ENCODE data around the gene PLD6.
"Not testable (repeated sequence)": the region's sequence is repeated elsewhere in the genome, so short reads cannot be mapped to it uniquely, and the experiment has no call there.

The PLD6 gene

GRCh38 chr17:17161121-17161520 lies 45.0 kb downstream of the PLD6 start:
- TF ChIP-seq MYC (IDR thresholded peaks at IDR 0.05; ENCODE audit: low read depth, low read length) (no peak), CTCF (IDR thresholded peaks at IDR 0.05; ENCODE audit: low read depth, low read length) (no peak), MAX (IDR thresholded peaks at IDR 0.05; ENCODE audit: low read depth, low read length) (no peak), POLR2A (IDR thresholded peaks at IDR 0.05; ENCODE audit: extremely low read depth, insufficient read length) (no peak)
- H3K4me3 ChIP-seq (ENCODE audit: low read depth, low read length): no peak overlapping the region
- no peak for DNase-seq (ENCODE audit: low read depth)

GRCh38 chr17:17159571-17159970 lies 46.6 kb downstream of the PLD6 start:
- TF ChIP-seq MAX (IDR thresholded peaks at IDR 0.05; ENCODE audit: low read depth, low read length) (no peak), CTCF (IDR thresholded peaks at IDR 0.05; ENCODE audit: low read depth, low read length) (no peak), POLR2A (IDR thresholded peaks at IDR 0.05; ENCODE audit: extremely low read depth, insufficient read length) (no peak), MYC (IDR thresholded peaks at IDR 0.05; ENCODE audit: low read depth, low read length) (no peak)
- no peak overlapping the region for H3K4me3 ChIP-seq (ENCODE audit: low read depth, low read length)
- no peak for DNase-seq (ENCODE audit: low read depth)

- not testable (repeated sequence) for DNase-seq (ENCODE audit: low read depth); H3K4me3 ChIP-seq (ENCODE audit: low read depth, low read length)
Observed at GRCh38 chr17:17158506-17158905, 47.6 kb downstream of the PLD6 start.

- H3K4me3 ChIP-seq (ENCODE audit: low read depth, low read length): no peak overlapping the region
- TF ChIP-seq MYC (IDR thresholded peaks at IDR 0.05; ENCODE audit: low read depth, low read length) (no peak), CTCF (IDR thresholded peaks at IDR 0.05; ENCODE audit: low read depth, low read length) (no peak), POLR2A (IDR thresholded peaks at IDR 0.05; ENCODE audit: extremely low read depth, insufficient read length) (no peak), MAX (IDR thresholded peaks at IDR 0.05; ENCODE audit: low read depth, low read length) (no peak)
- DNase-seq (ENCODE audit: low read depth): no peak
Observed at GRCh38 chr17:17157041-17157440, 49.1 kb downstream of the PLD6 start.

GRCh38 chr17:17156511-17156910 lies 49.6 kb downstream of the PLD6 start:
- H3K4me3 ChIP-seq (ENCODE audit: low read depth, low read length): no peak overlapping the region
- DNase-seq (ENCODE audit: low read depth): no peak
- no peak for TF ChIP-seq POLR2A (IDR thresholded peaks at IDR 0.05; ENCODE audit: extremely low read depth, insufficient read length)
- no peak for TF ChIP-seq CTCF (IDR thresholded peaks at IDR 0.05; ENCODE audit: low read depth, low read length)

GRCh38 chr17:17156107-17156506 lies 50.0 kb downstream of the PLD6 start:
- no peak for TF ChIP-seq CTCF (IDR thresholded peaks at IDR 0.05; ENCODE audit: low read depth, low read length)
- no peak for TF ChIP-seq MYC (IDR thresholded peaks at IDR 0.05; ENCODE audit: low read depth, low read length)
- TF ChIP-seq POLR2A (IDR thresholded peaks at IDR 0.05; ENCODE audit: extremely low read depth, insufficient read length): no peak
- no peak for TF ChIP-seq MAX (IDR thresholded peaks at IDR 0.05; ENCODE audit: low read depth, low read length)
- H3K4me3 ChIP-seq (ENCODE audit: low read depth, low read length): no peak overlapping the region
- DNase-seq (ENCODE audit: low read depth): no peak
